Measurements from ENCODE around the gene RERE. TPM values are rescaled to one million over a fixed set of nuclear protein-coding genes. Genes with fewer than 3 reads are reported as not detected.
A peak's percentile ranks its signal among the peaks of the same experiment; 100 is the strongest.

Gene RERE
- 36.6 TPM for polyA plus RNA-seq (2013, experiment 1 of 2)
- 38.4 TPM for polyA plus RNA-seq (2013, experiment 2 of 2)

- H3K4ac ChIP-seq (ENCODE audit: low read length): peak within 1 kb of the TSS; percentile 97
- peaks cover 1 to 14% of the 10 kb centered on the region in 2 donors for H3K4me1 ChIP-seq (ENCODE audit: control insufficient read depth in 2 of 2, insufficient read depth in 1 of 2, low read depth in 1 of 2, low read length in 2 of 2)
- peaks cover 5% of the 10 kb centered on the region for H3K79me1 ChIP-seq (ENCODE audit: low read depth, low read length)
- no peaks in the 10 kb centered on the region for H3K36me3 ChIP-seq (replicated peaks in 1 of 2; ENCODE audit: control insufficient read depth in 2 of 2, insufficient read depth in 2 of 2, low read length in 2 of 2)
- H3K27ac ChIP-seq (replicated peaks; ENCODE audit: low read length): peak within 1 kb of the TSS; percentile 99
- peak within 1 kb of the TSS; percentile 96 for H3K23ac ChIP-seq (ENCODE audit: low read depth, low read length, poor library complexity)
- no peak within 1 kb of the TSS for H2BK12ac ChIP-seq (ENCODE audit: low read length)
- WGBS, 2 donors (ENCODE audit: extremely low coverage in 2 of 2, insufficient read length in 2 of 2, insufficient replicate concordance in 1 of 2): no CpG with 5 or more reads among the region's 82 CpGs
- peak within 1 kb of the TSS; percentile 82 for H4K8ac ChIP-seq (ENCODE audit: low read depth, low read length)
- H4K91ac ChIP-seq (ENCODE audit: low read depth, low read length, poor library complexity): no peak within 1 kb of the TSS
- no peaks in the 10 kb centered on the region for H3K9me3 ChIP-seq (replicated peaks in 1 of 2; ENCODE audit: control insufficient read depth in 2 of 2, insufficient read depth in 1 of 2, low read depth in 1 of 2, low read length in 2 of 2)
- peak within 1 kb of the TSS; percentile 91 for H2BK120ac ChIP-seq (ENCODE audit: low read depth, low read length)
- peak within 1 kb of the TSS; percentile 99 for H3K14ac ChIP-seq (ENCODE audit: low read length)
- H3K9ac ChIP-seq (ENCODE audit: low read depth, low read length, poor library complexity): peak within 1 kb of the TSS; percentile 98
- H2AFZ ChIP-seq (ENCODE audit: low read length): peak within 1 kb of the TSS; percentile 92
- H2AK5ac ChIP-seq (ENCODE audit: low read depth, low read length): peak within 1 kb of the TSS; percentile 95
- H3K18ac ChIP-seq (ENCODE audit: low read length): peak within 1 kb of the TSS; percentile 98
- DNase-seq (ENCODE audit: low spot score): peak; percentile 95
- H2BK5ac ChIP-seq (ENCODE audit: low read length): peak within 1 kb of the TSS; percentile 75
- H3K27me3 ChIP-seq (ENCODE audit: control insufficient read depth in 3 of 3, insufficient read depth in 3 of 3, low read depth in 1 of 3, low read length in 3 of 3): no peaks in the 10 kb centered on the region
- H3K4me3 ChIP-seq (ENCODE audit: low read length in 2 of 2): peak within 1 kb of the TSS; percentile 81 to 96
- H2BK15ac ChIP-seq (ENCODE audit: low read length): peak within 1 kb of the TSS; percentile 30
- H3K4me2 ChIP-seq (ENCODE audit: insufficient read depth, low read length, poor library complexity, severe bottlenecking): peak within 1 kb of the TSS; percentile 66
Observed at GRCh38 chr1:8817412-8818324, at the start of gene RERE. Gene RERE (minus strand): TSS chr1:8817640.

DNA sequence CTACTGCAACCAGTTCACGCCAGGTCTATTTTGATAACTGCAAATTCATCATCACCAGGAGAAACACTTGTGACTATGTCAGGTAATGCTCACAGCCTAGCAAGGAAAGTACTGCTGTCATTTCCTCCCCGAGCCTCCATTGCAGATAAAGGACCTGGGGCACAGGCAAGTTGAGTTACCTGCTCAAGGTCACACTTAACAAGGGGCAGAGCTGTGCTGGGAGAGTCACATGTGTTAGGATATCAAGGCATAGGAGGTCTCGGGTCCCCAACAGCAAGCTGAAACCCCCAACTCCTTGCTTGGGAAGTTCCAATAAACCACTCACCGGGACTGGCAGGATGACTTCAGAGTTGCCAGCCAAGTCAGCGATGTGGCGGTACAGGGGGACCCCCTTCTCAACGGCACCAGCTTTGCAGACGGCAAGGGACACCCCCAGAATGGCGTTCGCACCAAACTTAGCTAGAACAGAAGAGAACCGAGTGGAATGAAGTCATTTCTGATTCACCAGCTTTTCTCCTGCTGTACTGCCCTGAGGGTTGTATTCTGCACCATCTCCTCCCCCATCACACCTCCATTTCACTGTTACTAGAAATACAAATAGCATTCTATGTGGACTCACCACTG is 49.5 kb upstream of the RERE start:
- no peak overlapping the region for H2BK15ac ChIP-seq (ENCODE audit: low read length)
- peaks cover 78 to 100% of the 10 kb centered on the region in 2 donors for H3K36me3 ChIP-seq (replicated peaks in 1 of 2; ENCODE audit: control insufficient read depth in 2 of 2, insufficient read depth in 2 of 2, low read length in 2 of 2)
- H3K4me1 ChIP-seq (ENCODE audit: control insufficient read depth in 2 of 2, insufficient read depth in 1 of 2, low read depth in 1 of 2, low read length in 2 of 2): peaks cover 0 to 6% of the 10 kb centered on the region in 2 donors
- no peak overlapping the region for H2AK5ac ChIP-seq (ENCODE audit: low read depth, low read length)
- H3K18ac ChIP-seq (ENCODE audit: low read length): no peak overlapping the region
- H3K27ac ChIP-seq (replicated peaks; ENCODE audit: low read length): no peak overlapping the region
- no peaks in the 10 kb centered on the region for H3K27me3 ChIP-seq (ENCODE audit: control insufficient read depth in 3 of 3, insufficient read depth in 3 of 3, low read depth in 1 of 3, low read length in 3 of 3)
- H3K23ac ChIP-seq (ENCODE audit: low read depth, low read length, poor library complexity): peak overlapping the region; percentile 81
- no peak overlapping the region for H2AFZ ChIP-seq (ENCODE audit: low read length)
- H3K79me1 ChIP-seq (ENCODE audit: low read depth, low read length): peaks cover 11% of the 10 kb centered on the region
- DNase-seq (ENCODE audit: low spot score): no peak
- H2BK12ac ChIP-seq (ENCODE audit: low read length): no peak overlapping the region
- no peak overlapping the region for H3K4me3 ChIP-seq (ENCODE audit: low read length in 2 of 2)
- no peak overlapping the region for H2BK120ac ChIP-seq (ENCODE audit: low read depth, low read length)
- no peak overlapping the region for H2BK5ac ChIP-seq (ENCODE audit: low read length)
- no peak overlapping the region for H3K4ac ChIP-seq (ENCODE audit: low read length)
- H4K8ac ChIP-seq (ENCODE audit: low read depth, low read length): no peak overlapping the region
- H4K91ac ChIP-seq (ENCODE audit: low read depth, low read length, poor library complexity): no peak overlapping the region
- no peak overlapping the region for H3K4me2 ChIP-seq (ENCODE audit: insufficient read depth, low read length, poor library complexity, severe bottlenecking)
- no CpG with 5 or more reads among the region's 11 CpGs for whole genome bisulfite sequencing, 2 donors (ENCODE audit: extremely low coverage in 2 of 2, insufficient read length in 2 of 2, insufficient replicate concordance in 1 of 2)
- H3K14ac ChIP-seq (ENCODE audit: low read length): no peak overlapping the region
- no peaks in the 10 kb centered on the region for H3K9me3 ChIP-seq (replicated peaks in 1 of 2; ENCODE audit: control insufficient read depth in 2 of 2, insufficient read depth in 1 of 2, low read depth in 1 of 2, low read length in 2 of 2)
- H3K9ac ChIP-seq (ENCODE audit: low read depth, low read length, poor library complexity): no peak overlapping the region

DNA sequence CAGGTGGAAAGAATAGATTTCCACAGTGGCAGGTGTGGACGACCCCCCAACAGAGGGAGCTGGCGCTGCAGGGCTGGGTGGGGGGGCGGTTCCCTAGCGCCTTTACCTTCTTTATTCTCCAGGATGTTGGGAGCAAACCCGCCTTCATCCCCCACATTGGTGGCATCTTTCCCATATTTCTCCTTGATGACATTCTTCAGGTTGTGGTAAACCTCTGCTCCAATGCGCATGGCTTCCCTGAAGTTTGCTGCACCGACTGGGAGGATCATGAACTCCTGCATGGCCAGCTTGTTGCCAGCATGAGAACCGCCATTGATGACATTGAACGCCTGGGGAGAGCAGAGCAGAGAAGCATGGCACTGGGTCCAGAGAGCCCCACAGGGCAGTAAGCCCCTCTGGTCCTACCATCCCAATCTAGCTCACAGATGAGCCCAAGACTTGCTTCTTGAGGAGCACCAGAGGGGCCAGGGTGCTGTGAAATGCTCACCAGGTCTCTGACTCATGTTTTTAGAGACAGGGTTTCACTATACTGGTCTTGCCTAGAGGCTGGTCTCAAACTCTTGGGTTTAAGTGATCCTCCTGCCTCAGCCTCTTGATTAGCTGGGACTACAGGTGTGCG is 48.8 kb upstream of the RERE start:
- no peak overlapping the region for H3K18ac ChIP-seq (ENCODE audit: low read length)
- no peak overlapping the region for H3K4me2 ChIP-seq (ENCODE audit: insufficient read depth, low read length, poor library complexity, severe bottlenecking)
- H3K9ac ChIP-seq (ENCODE audit: low read depth, low read length, poor library complexity): no peak overlapping the region
- peaks cover 9% of the 10 kb centered on the region for H3K79me1 ChIP-seq (ENCODE audit: low read depth, low read length)
- H2BK5ac ChIP-seq (ENCODE audit: low read length): no peak overlapping the region
- no CpG with 5 or more reads among the region's 10 CpGs for WGBS, 2 donors (ENCODE audit: extremely low coverage in 2 of 2, insufficient read length in 2 of 2, insufficient replicate concordance in 1 of 2)
- H2BK15ac ChIP-seq (ENCODE audit: low read length): no peak overlapping the region
- no peak overlapping the region for H2BK120ac ChIP-seq (ENCODE audit: low read depth, low read length)
- H3K4me1 ChIP-seq (ENCODE audit: control insufficient read depth in 2 of 2, insufficient read depth in 1 of 2, low read depth in 1 of 2, low read length in 2 of 2): peaks cover 0 to 6% of the 10 kb centered on the region in 2 donors
- no peaks in the 10 kb centered on the region for H3K9me3 ChIP-seq (replicated peaks in 1 of 2; ENCODE audit: control insufficient read depth in 2 of 2, insufficient read depth in 1 of 2, low read depth in 1 of 2, low read length in 2 of 2)
- H3K36me3 ChIP-seq (replicated peaks in 1 of 2; ENCODE audit: control insufficient read depth in 2 of 2, insufficient read depth in 2 of 2, low read length in 2 of 2): peaks cover 74 to 100% of the 10 kb centered on the region in 2 donors
- no peak overlapping the region for H3K23ac ChIP-seq (ENCODE audit: low read depth, low read length, poor library complexity)
- no peak overlapping the region for H3K14ac ChIP-seq (ENCODE audit: low read length)
- H4K91ac ChIP-seq (ENCODE audit: low read depth, low read length, poor library complexity): no peak overlapping the region
- no peak overlapping the region for H2AK5ac ChIP-seq (ENCODE audit: low read depth, low read length)
- DNase-seq (ENCODE audit: low spot score): no peak
- H3K27ac ChIP-seq (replicated peaks; ENCODE audit: low read length): no peak overlapping the region
- H3K27me3 ChIP-seq (ENCODE audit: control insufficient read depth in 3 of 3, insufficient read depth in 3 of 3, low read depth in 1 of 3, low read length in 3 of 3): no peaks in the 10 kb centered on the region
- no peak overlapping the region for H2AFZ ChIP-seq (ENCODE audit: low read length)
- no peak overlapping the region for H2BK12ac ChIP-seq (ENCODE audit: low read length)
- H4K8ac ChIP-seq (ENCODE audit: low read depth, low read length): no peak overlapping the region
- H3K4ac ChIP-seq (ENCODE audit: low read length): no peak overlapping the region
- no peak overlapping the region for H3K4me3 ChIP-seq (ENCODE audit: low read length in 2 of 2)

Measured in neuronal stem cell (in vitro differentiated cells).